GM21381 (cell line): ENCODE measurements around the gene TAF7.
A peak's percentile ranks its signal among the peaks of the same experiment; 100 is the strongest.
"Not testable (repeated sequence)": the region's sequence is repeated elsewhere in the genome, so short reads cannot be mapped to it uniquely, and the experiment has no call there.

Experiments
- ATAC-seq: cut with Tn5 transposase; IDR thresholded peaks from one replicate; pipeline ENCODE4 v1.9.1; 2021; ENCODE audit warnings: mild to moderate bottlenecking, moderate library complexity; ENCODE audit not compliant: unreplicated experiment

TAF7 gene

GRCh38 chr5:141340781-141341354 is 20.3 kb upstream of the TAF7 start:
- ATAC-seq = not testable (repeated sequence)

GRCh38 chr5:141338538-141339306 is 18.1 kb upstream of the TAF7 start, which contains the start of gene PCDHGA2:
Gene PCDHGA2, plus strand, starts transcription at chr5:141338760.
- no peak for ATAC-seq

GRCh38 chr5:141332571-141332970 is 12.0 kb upstream of the TAF7 start:
- not testable (repeated sequence) for ATAC-seq

GRCh38 chr5:141330299-141331080 is 9.9 kb upstream of the TAF7 start, which contains the start of gene PCDHGA1:
Gene PCDHGA1, plus strand, starts transcription at chr5:141330514.
- ATAC-seq = no peak

- ATAC-seq = no peak
Measured at GRCh38 chr5:141328231-141328630, 7.6 kb upstream of the TAF7 start.

- peak; percentile 56 for ATAC-seq
Measured at GRCh38 chr5:141326088-141326854, 5.7 kb upstream of the TAF7 start.

GRCh38 chr5:141322261-141322660 is 1.7 kb upstream of the TAF7 start:
- no peak for ATAC-seq

- no peak for ATAC-seq
Measured at GRCh38 chr5:141319699-141320098, 885 bp downstream of the TAF7 start.

- no peak for ATAC-seq
Measured at GRCh38 chr5:141319202-141319601, 1.4 kb downstream of the TAF7 start.

- not testable (repeated sequence) for ATAC-seq
Measured at GRCh38 chr5:141316963-141317362, 3.6 kb downstream of the TAF7 start.

GRCh38 chr5:141313711-141314110 is 6.9 kb downstream of the TAF7 start:
- ATAC-seq = no peak

- ATAC-seq = no peak
Measured at GRCh38 chr5:141306630-141307029, 14.0 kb downstream of the TAF7 start.

- ATAC-seq = no peak
Measured at GRCh38 chr5:141303756-141304155, 16.8 kb downstream of the TAF7 start, which contains the start of gene SLC25A2. Gene SLC25A2, minus strand, starts transcription at chr5:141304049. Its CDS starts 184 bp downstream, at chr5:141303865.

GRCh38 chr5:141298376-141298775 is 22.2 kb downstream of the TAF7 start:
- ATAC-seq = no peak

- no peak for ATAC-seq
Measured at GRCh38 chr5:141272906-141273305, 47.7 kb downstream of the TAF7 start.

- no peak for ATAC-seq
Measured at GRCh38 chr5:141269195-141269594, 51.4 kb downstream of the TAF7 start.
